ENCODE measurements around the gene DAZAP1.

Gene DAZAP1

GRCh38 chr19:1396019-1396767 lies 11.2 kb upstream of the DAZAP1 start:
- Mint-ChIP-seq H3K4me3 (no peak overlapping the region), H3K36me3 (peaks cover 21% of the 10 kb centered on the region), H3K4me1 (peaks cover 4% of the 10 kb centered on the region), H3K27me3 (no peaks in the 10 kb centered on the region), H3K27ac (no peak overlapping the region), H3K9me3 (no peaks in the 10 kb centered on the region)
- no peak for ATAC-seq

DNA sequence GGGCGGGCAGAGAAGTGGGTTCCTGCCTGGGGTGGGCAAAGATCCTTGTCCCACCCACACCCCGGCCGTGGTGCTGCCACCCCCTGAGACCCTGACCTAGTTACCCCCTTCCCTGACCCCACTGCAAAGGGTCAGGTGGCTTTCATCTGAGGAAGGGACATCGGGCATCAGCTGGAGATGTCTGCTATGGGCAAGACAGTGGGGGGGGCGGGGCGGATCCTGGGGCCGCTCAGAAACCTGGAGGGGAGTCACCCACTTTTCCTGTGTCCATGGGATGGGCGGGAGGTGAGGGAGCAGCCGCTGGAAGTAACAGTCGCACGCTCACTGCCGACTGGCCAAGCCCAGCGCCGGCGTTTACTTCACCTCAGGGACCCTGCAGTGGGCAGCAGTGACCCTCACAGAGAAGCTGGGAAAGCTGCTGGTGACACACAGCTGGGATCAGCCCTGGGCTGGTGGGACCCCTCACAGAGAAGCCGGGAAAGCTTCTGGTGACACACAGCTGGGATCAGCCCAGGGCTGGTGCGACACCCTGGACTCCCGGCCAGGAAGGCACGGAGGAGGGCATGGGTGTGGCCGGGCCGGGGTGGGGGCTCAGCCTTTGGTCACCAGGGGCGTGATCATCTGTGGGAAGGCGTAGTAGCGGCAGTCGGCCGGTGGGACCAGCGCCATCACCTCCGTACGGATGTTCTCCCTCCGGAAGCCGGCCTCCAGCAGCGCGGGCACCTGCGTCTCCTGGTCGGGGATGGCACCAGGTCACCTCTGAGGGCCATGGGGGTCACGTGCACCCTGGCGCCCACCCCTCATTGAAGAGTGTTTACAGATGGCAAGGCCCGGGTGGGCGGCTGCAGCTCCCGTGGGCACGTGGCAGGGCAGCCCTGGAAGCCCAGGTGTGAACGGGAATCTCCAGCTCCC lies 10.4 kb upstream of the DAZAP1 start:
- peaks cover 4% of the 10 kb centered on the region for H3K4me1 Mint-ChIP-seq
- H3K9me3 Mint-ChIP-seq, result no peaks in the 10 kb centered on the region
- H3K4me3 Mint-ChIP-seq, result no peak overlapping the region
- H3K27me3 Mint-ChIP-seq, result no peaks in the 10 kb centered on the region
- H3K27ac Mint-ChIP-seq, result no peak overlapping the region
- H3K36me3 Mint-ChIP-seq, result peaks cover 18% of the 10 kb centered on the region
- no peak for ATAC-seq

DNA sequence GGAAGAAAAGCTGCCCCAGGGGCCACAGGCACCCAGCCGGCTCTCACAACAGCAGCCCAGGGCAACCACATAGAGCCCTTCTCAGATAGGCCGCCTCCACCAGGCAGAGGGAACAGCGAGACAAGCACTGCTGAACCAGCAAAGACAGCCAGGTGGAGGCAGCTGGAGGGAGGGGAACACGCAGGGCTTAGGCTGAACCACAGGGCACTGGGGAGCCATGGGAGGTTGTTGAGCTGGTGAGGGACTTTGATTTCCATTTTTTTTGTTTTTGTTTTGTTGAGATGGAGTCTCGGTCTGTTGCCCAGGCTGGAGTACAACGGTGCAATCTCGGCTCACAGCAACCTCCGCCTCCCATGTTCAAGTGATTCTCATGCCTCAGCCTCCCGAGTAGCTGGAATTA lies 9.5 kb upstream of the DAZAP1 start:
- H3K4me1 Mint-ChIP-seq, result peaks cover 11% of the 10 kb centered on the region
- peaks cover 12% of the 10 kb centered on the region for H3K36me3 Mint-ChIP-seq
- ATAC-seq, result no peak
- no peak overlapping the region for H3K4me3 Mint-ChIP-seq
- H3K27ac Mint-ChIP-seq, result no peak overlapping the region
- no peaks in the 10 kb centered on the region for H3K9me3 Mint-ChIP-seq
- H3K27me3 Mint-ChIP-seq, result peaks cover 6% of the 10 kb centered on the region

GRCh38 chr19:1399079-1399478 lies 8.3 kb upstream of the DAZAP1 start:
- peaks cover 5% of the 10 kb centered on the region for H3K36me3 Mint-ChIP-seq
- no peak for ATAC-seq
- no peak overlapping the region for H3K27ac Mint-ChIP-seq
- H3K27me3 Mint-ChIP-seq, result peaks cover 18% of the 10 kb centered on the region
- H3K9me3 Mint-ChIP-seq, result no peaks in the 10 kb centered on the region
- H3K4me1 Mint-ChIP-seq, result peaks cover 19% of the 10 kb centered on the region
- no peak overlapping the region for H3K4me3 Mint-ChIP-seq

DNA sequence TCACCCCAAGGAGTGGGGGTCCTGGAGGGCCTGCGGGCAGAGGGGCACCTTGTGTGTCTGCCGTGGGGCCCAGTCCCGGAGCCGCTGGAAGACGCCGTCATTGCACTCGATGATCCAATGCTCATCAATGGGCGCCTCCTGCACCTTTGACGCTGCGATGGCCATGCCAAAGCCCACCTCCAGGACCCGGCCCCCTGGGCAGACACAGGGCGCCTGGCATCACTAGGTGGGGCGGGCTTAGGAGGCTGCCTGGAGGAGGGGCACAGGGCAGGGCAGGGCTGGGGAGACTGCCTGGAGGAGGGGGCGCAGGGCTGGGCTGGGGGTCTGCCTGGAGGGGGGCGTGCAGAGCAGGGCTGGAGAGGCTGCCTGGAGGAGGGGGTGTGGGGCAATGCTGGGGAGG lies 7.6 kb upstream of the DAZAP1 start:
- H3K27me3 Mint-ChIP-seq, result peaks cover 18% of the 10 kb centered on the region
- no peak for ATAC-seq
- H3K9me3 Mint-ChIP-seq, result no peaks in the 10 kb centered on the region
- H3K36me3 Mint-ChIP-seq, result peaks cover 1% of the 10 kb centered on the region
- H3K4me1 Mint-ChIP-seq, result peaks cover 19% of the 10 kb centered on the region
- H3K27ac Mint-ChIP-seq, result no peak overlapping the region
- H3K4me3 Mint-ChIP-seq, result no peak overlapping the region

DNA sequence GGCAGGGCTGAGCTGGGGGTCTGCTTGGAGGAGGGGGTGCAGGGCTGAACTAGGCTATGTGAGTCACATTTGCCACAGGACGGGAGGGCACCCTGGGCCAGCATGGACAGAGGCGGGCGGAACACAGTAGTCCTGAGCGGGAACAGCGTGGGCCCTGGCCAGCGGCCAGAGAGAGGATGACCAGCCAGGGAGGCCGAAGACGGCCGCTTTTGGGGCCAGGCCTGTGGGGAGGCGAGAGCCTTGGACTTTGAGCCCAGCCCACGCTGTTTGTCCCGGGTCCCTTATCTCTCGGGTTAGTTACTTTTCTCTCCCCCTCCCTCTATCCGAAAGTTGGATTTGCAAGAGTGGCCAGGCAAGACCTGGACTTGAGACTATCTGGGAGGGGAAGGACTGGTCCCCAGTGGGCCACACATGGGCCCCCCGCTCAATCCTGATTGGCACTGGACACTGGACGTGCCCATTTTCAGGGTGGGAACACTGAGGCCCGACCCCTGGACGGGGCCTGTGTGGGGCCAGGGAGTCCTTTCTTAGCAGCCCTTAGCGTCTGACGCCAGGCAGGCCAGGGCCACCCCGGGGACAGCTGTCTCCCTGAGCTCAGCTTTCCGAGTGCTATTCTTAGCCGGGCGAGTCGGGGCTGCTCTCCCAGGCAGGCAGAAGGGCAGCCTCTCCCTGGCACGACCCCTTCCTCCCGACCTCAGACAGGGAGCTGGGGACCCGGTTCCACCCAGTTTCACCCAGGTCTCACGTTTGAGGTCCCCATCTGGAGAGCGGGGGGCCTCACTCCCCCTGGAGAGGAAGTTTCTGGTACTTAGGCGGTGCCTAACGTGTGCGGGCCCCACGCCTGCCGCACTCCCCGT lies 6.9 kb upstream of the DAZAP1 start:
- H3K27ac Mint-ChIP-seq, result no peak overlapping the region
- no peaks in the 10 kb centered on the region for H3K9me3 Mint-ChIP-seq
- no peak for ATAC-seq

GRCh38 chr19:1401138-1401888 lies 6.1 kb upstream of the DAZAP1 start, which contains the start of gene GAMT:
Gene GAMT (minus strand): TSS chr19:1401542. CDS start chr19:1401476, 66 bp downstream.
- H3K4me1 Mint-ChIP-seq, result peaks cover 21% of the 10 kb centered on the region
- H3K4me3 Mint-ChIP-seq, result peak within 1 kb of the TSS; percentile 71
- peak; percentile 66 for ATAC-seq
- H3K27me3 Mint-ChIP-seq, result peaks cover 18% of the 10 kb centered on the region
- no peaks in the 10 kb centered on the region for H3K36me3 Mint-ChIP-seq
- no peaks in the 10 kb centered on the region for H3K9me3 Mint-ChIP-seq
- no peak within 1 kb of the TSS for H3K27ac Mint-ChIP-seq

More for the DNA sequence above, 6.9 kb upstream of the DAZAP1 start:
- peaks cover 18% of the 10 kb centered on the region for H3K27me3 Mint-ChIP-seq
- peaks cover 19% of the 10 kb centered on the region for H3K4me1 Mint-ChIP-seq
- no peaks in the 10 kb centered on the region for H3K36me3 Mint-ChIP-seq
- peak overlapping the region; percentile 71 for H3K4me3 Mint-ChIP-seq

GRCh38 chr19:1401889-1402217 lies 5.5 kb upstream of the DAZAP1 start:
- Mint-ChIP-seq H3K9me3 (no peaks in the 10 kb centered on the region), H3K4me1 (peaks cover 26% of the 10 kb centered on the region), H3K4me3 (no peak overlapping the region), H3K27me3 (peaks cover 18% of the 10 kb centered on the region), H3K36me3 (no peaks in the 10 kb centered on the region), H3K27ac (no peak overlapping the region)
- no peak for ATAC-seq

GRCh38 chr19:1402411-1403070 lies 4.8 kb upstream of the DAZAP1 start:
- H3K4me3 Mint-ChIP-seq, result peak overlapping the region; percentile 47
- H3K9me3 Mint-ChIP-seq, result no peaks in the 10 kb centered on the region
- peaks cover 26% of the 10 kb centered on the region for H3K4me1 Mint-ChIP-seq
- peaks cover 18% of the 10 kb centered on the region for H3K27me3 Mint-ChIP-seq
- ATAC-seq, result no peak
- H3K36me3 Mint-ChIP-seq, result no peaks in the 10 kb centered on the region
- H3K27ac Mint-ChIP-seq, result no peak overlapping the region

GRCh38 chr19:1406774-1407527 lies 435 bp upstream of the DAZAP1 start:
- H3K27me3 Mint-ChIP-seq, result peaks cover 18% of the 10 kb centered on the region
- peak overlapping the region; percentile 81 for H3K27ac Mint-ChIP-seq
- no peaks in the 10 kb centered on the region for H3K9me3 Mint-ChIP-seq
- peak; percentile 91 for ATAC-seq
- H3K4me3 Mint-ChIP-seq, result peak overlapping the region; percentile 69
- H3K36me3 Mint-ChIP-seq, result peaks cover 24% of the 10 kb centered on the region
- peaks cover 60% of the 10 kb centered on the region for H3K4me1 Mint-ChIP-seq

GRCh38 chr19:1408300-1409203 lies 1.2 kb downstream of the DAZAP1 start:
- ATAC-seq, result peak; percentile 26
- Mint-ChIP-seq H3K36me3 (peaks cover 31% of the 10 kb centered on the region), H3K4me1 (peaks cover 58% of the 10 kb centered on the region), H3K27ac (peak overlapping the region; percentile 92), H3K4me3 (peak overlapping the region; percentile 91), H3K9me3 (no peaks in the 10 kb centered on the region), H3K27me3 (peaks cover 5% of the 10 kb centered on the region)

- Mint-ChIP-seq H3K4me1 (peaks cover 59% of the 10 kb centered on the region), H3K4me3 (peak overlapping the region; percentile 91), H3K27ac (peak overlapping the region; percentile 92), H3K9me3 (no peaks in the 10 kb centered on the region), H3K27me3 (no peaks in the 10 kb centered on the region), H3K36me3 (peaks cover 32% of the 10 kb centered on the region)
- no peak for ATAC-seq
These were observed 2.0 kb downstream of the DAZAP1 start for GRCh38 chr19:1409204-1410005.

All from stimulated activated memory B cell treated with anti-CD40 and anti-IgM and Interleukin-4, amounts not matched to agents 10 μg/mL and 1 μg/mL and 100 μg/mL, for 72 hours (primary cell).